CD4-positive, alpha-beta T cell (primary cell): ENCODE results near the gene LCOR. TPM values are rescaled to one million over a fixed set of nuclear protein-coding genes. Genes with fewer than 3 reads are reported as not detected.

Experiments used
- ATAC-seq: fragments of 200-7000 bp; cut with Tn5 transposase; one replicate; pipeline ENCODE4 v1.10.0; 2022; ENCODE audit warnings: mild to moderate bottlenecking; ENCODE audit not compliant: poor library complexity
- CTCF ChIA-PET: fragments of 350-600 bp; sonication (Branson Sonifier 250); formaldehyde crosslinking; loops from one replicate; lab custom pipeline; 2021; ENCODE audit warnings: antibody characterized with exemption, inconsistent platforms; lab: Charles Lee
- POLR2A ChIA-PET: fragments of 350-600 bp; sonication (Branson Sonifier 250); formaldehyde crosslinking; loops from one replicate; lab custom pipeline; 2021; ENCODE audit warnings: antibody characterized with exemption, inconsistent platforms; lab: Charles Lee
- DNase-seq, 14 experiments: peaks; one replicate each; pipeline ENCODE4 v3.0.0-alpha.2; 2013 to 2020; ENCODE audit warnings: mixed read lengths in 2 of 14
- H3K27ac ChIP-seq, 2 donors: one replicate each; pipeline versions ENCODE4 v1.5.1 to v1.7.0; 2013; ENCODE audit warnings: low read length in 2 of 2, low read depth in 1 of 2, mild to moderate bottlenecking in 1 of 2
- H3K27me3 ChIP-seq, 2 experiments: 1 replicate in 1 of 2; 2 replicates in 1 of 2; pipeline versions ENCODE4 v1.6.1 to v1.7.0; 2013; ENCODE audit warnings: low read length in 2 of 2, control low read depth in 1 of 2, mild to moderate bottlenecking in 1 of 2, moderate library complexity in 1 of 2; ENCODE audit not compliant: insufficient read depth in 2 of 2, control insufficient read depth in 1 of 2
- H3K36me3 ChIP-seq: one replicate; pipeline ENCODE4 v1.6.1; 2013; ENCODE audit warnings: low read length, control low read depth; ENCODE audit not compliant: insufficient read depth
- H3K4me1 ChIP-seq: one replicate; pipeline ENCODE4 v1.6.1; 2013; ENCODE audit warnings: low read length, control low read depth; ENCODE audit not compliant: insufficient read depth
- H3K4me3 ChIP-seq: one replicate; pipeline ENCODE4 v1.5.1; 2013; ENCODE audit warnings: mild to moderate bottlenecking, low read length, moderate library complexity
- H3K9me3 ChIP-seq, 2 experiments: 1 replicate in 1 of 2; 2 replicates in 1 of 2; pipeline versions ENCODE4 v1.6.1 to v1.7.0; 2013; ENCODE audit warnings: low read length in 2 of 2, mild to moderate bottlenecking in 2 of 2, control low read depth in 1 of 2, moderate library complexity in 1 of 2; ENCODE audit not compliant: control insufficient read depth in 1 of 2, insufficient read depth in 1 of 2
- H3K27ac Mint-ChIP-seq: one replicate; pipeline ENCODE4 v1.8.0; 2020; ENCODE audit warnings: mixed read lengths
- H3K27me3 Mint-ChIP-seq: one replicate; pipeline ENCODE4 v1.8.0; 2021; ENCODE audit warnings: mixed read lengths
- H3K36me3 Mint-ChIP-seq: one replicate; pipeline ENCODE4 v1.8.0; 2021; ENCODE audit warnings: low read depth, mixed read lengths
- H3K4me1 Mint-ChIP-seq: one replicate; pipeline ENCODE4 v1.8.0; 2021; ENCODE audit warnings: low read depth, mixed read lengths
- H3K4me3 Mint-ChIP-seq: one replicate; pipeline ENCODE4 v1.8.0; 2020; ENCODE audit warnings: mild to moderate bottlenecking, mixed read lengths
- H3K9me3 Mint-ChIP-seq: one replicate; pipeline ENCODE4 v1.8.0; 2020; ENCODE audit warnings: mixed read lengths
- CTCF ChIP-seq: fragments of 200-600 bp; IDR thresholded peaks from one replicate; pipeline ENCODE4 v1.8.0; 2022; ENCODE audit warnings: antibody characterized with exemption, mild to moderate bottlenecking
- intact Hi-C, 2 experiments: fragments of 100-400 bp; cut with DNase I in 1 of 2; cut with micrococcal nuclease in 1 of 2; formaldehyde crosslinking; loops; one replicate each; pipeline versions ENCODE4 v1.15.1 to v1.9.0; 2023 to 2025; cut with DNase I, micrococcal nuclease
- total RNA-seq, 174 experiments: library from RNA in 2 of 174; stranded (reverse) in 2 of 174; gene quantifications; one replicate each; pipeline ENCODE4 v1.2.3 and lab custom pipeline; 2021 to 2026

LCOR gene
- total RNA-seq, 2 experiments from 2014 or later = 46.0 to 56.0 TPM

GRCh38 chr10:96959733-96960132 is 127.6 kb downstream of the LCOR start:
- no peak for ATAC-seq
- Histone ChIP-seq H3K9me3 (no peaks in the 10 kb centered on the region), H3K27me3 (no peaks in the 10 kb centered on the region), H3K27ac (no peak overlapping the region), H3K4me3 (no peak overlapping the region), H3K36me3 (peaks cover 38% of the 10 kb centered on the region), H3K4me1 (no peaks in the 10 kb centered on the region)
- intact Hi-C loops = no loop called here
- no peaks in the 10 kb centered on the region for H3K27me3 Mint-ChIP-seq
- peaks cover 51% of the 10 kb centered on the region for H3K36me3 Mint-ChIP-seq
- POLR2A ChIA-PET = no interaction called here
- no peak overlapping the region for H3K4me3 Mint-ChIP-seq
- H3K9me3 Mint-ChIP-seq = no peaks in the 10 kb centered on the region
- TF ChIP-seq CTCF = no peak
- no peak overlapping the region for H3K27ac Mint-ChIP-seq
- DNase-seq = no peak
- CTCF ChIA-PET = no interaction called here
- H3K4me1 Mint-ChIP-seq = no peaks in the 10 kb centered on the region

- H3K9me3 Mint-ChIP-seq = no peaks in the 10 kb centered on the region
Observed at GRCh38 chr10:96960872-96961271, 128.8 kb downstream of the LCOR start.

GRCh38 chr10:96964131-96964530 is 132.0 kb downstream of the LCOR start:
- no peak for DNase-seq
- Histone ChIP-seq H3K27me3 (no peaks in the 10 kb centered on the region), H3K36me3 (peaks cover 6% of the 10 kb centered on the region), H3K9me3 (no peaks in the 10 kb centered on the region), H3K4me3 (no peak overlapping the region), H3K4me1 (no peaks in the 10 kb centered on the region), H3K27ac (no peak overlapping the region)
- H3K36me3 Mint-ChIP-seq = peaks cover 15% of the 10 kb centered on the region
- TF ChIP-seq CTCF = no peak
- no peaks in the 10 kb centered on the region for H3K27me3 Mint-ChIP-seq
- no peak for ATAC-seq
- intact Hi-C loops = no loop called here
- H3K4me3 Mint-ChIP-seq = no peak overlapping the region
- POLR2A ChIA-PET = no interaction called here
- H3K9me3 Mint-ChIP-seq = no peaks in the 10 kb centered on the region
- CTCF ChIA-PET = interaction anchor here (0.6 kb wide), 1 partner anchor 10 kb away, joined by 3 read pairs; no protein-coding TSS in a partner anchor
- H3K27ac Mint-ChIP-seq = no peak overlapping the region
- H3K4me1 Mint-ChIP-seq = no peaks in the 10 kb centered on the region

More at GRCh38 chr10:96960872-96961271, 128.8 kb downstream of the LCOR start:
- ATAC-seq (no peak), DNase-seq (no peak)
- no peak overlapping the region for H3K27ac Mint-ChIP-seq
- Histone ChIP-seq H3K4me3 (no peak overlapping the region), H3K9me3 (no peaks in the 10 kb centered on the region), H3K27ac (no peak overlapping the region), H3K36me3 (peaks cover 27% of the 10 kb centered on the region), H3K4me1 (no peaks in the 10 kb centered on the region), H3K27me3 (no peaks in the 10 kb centered on the region)
- H3K36me3 Mint-ChIP-seq = peaks cover 39% of the 10 kb centered on the region
- no peaks in the 10 kb centered on the region for H3K27me3 Mint-ChIP-seq
- intact Hi-C loops = no loop called here
- no peaks in the 10 kb centered on the region for H3K4me1 Mint-ChIP-seq
- H3K4me3 Mint-ChIP-seq = no peak overlapping the region
- CTCF ChIA-PET = no interaction called here
- no peak for TF ChIP-seq CTCF
- POLR2A ChIA-PET = no interaction called here
